HT-29 (cell line): Measurements from ENCODE around the gene TOX3. TPM values are rescaled to one million over a fixed set of nuclear protein-coding genes. Genes with fewer than 3 reads are reported as not detected.
A peak's percentile ranks its signal among the peaks of the same experiment; 100 is the strongest.

Source experiments
- DNase-seq: peaks from one replicate; pipeline ENCODE4 v3.0.0-alpha.2; 2015; ENCODE audit warnings: low spot score
- total RNA-seq: library from RNA; depleted of rRNA; stranded (reverse); fragments of >200 nt; shearing (Covaris generic); gene quantifications from 2 replicates; pipeline ENCODE4 v1.2.3, GENCODE V29; 2014

TOX3 gene
- total RNA-seq, 1 experiment from 2014 or later, result 7.1 TPM

DNA sequence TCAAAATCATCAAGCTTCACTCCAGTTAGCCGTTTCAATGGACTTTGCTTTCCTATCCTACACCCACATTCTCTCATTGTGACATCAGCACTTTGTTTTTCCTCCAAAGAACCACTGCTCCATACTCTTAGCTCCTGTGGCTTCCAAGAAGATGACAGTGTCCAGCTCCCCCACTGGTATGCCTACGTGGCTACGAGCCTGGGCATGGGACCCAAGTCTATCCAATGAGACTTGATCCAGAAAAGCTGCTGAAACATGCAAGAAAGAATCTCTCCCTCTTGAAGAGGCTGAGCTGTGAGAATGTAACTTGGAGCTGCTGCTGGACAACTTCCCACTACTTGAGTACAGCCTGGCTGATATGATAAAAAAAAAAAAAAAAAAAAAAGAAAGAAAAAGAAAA, 9.4 kb downstream of the TOX3 start:
- peak; percentile 63 for DNase-seq

DNA sequence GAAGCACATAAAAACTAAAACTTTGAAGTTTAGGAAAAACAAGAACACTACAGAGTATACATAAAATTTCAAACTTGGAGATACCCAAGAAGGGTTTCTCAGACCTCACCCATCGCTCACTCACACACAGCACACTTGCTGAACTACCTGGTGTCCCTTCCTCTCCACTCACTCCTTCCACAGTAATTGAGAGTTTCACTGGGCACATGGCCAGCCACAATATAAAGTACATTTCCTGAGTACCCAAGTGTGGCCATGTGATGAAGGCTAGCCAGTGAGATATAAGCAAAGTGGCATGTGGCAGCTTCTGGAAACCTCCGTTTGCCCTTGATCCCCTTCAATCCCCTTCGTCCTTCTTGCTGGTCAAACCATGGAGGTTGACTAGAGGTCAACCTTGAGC, 11.9 kb downstream of the TOX3 start:
- no peak for DNase-seq

DNA sequence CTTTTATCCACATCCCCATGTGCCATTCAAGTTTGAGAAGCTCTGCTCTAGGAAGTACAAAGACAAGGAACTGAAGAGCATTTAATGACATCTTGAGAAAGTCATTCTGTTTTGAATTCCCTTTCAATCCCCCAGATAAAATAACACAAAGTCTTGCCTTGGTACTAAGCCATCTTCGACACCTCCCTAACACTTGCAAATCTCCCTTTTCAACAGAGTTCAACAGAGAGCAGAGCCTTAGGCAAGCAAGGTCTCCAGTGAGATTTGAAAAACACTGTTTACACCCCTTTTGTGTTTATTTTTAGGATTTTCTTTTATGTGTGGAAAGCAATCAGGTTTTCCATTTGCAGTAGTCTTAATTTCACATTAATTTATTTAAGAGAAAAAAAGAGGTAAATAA, 13.6 kb downstream of the TOX3 start:
- DNase-seq, result no peak

DNA sequence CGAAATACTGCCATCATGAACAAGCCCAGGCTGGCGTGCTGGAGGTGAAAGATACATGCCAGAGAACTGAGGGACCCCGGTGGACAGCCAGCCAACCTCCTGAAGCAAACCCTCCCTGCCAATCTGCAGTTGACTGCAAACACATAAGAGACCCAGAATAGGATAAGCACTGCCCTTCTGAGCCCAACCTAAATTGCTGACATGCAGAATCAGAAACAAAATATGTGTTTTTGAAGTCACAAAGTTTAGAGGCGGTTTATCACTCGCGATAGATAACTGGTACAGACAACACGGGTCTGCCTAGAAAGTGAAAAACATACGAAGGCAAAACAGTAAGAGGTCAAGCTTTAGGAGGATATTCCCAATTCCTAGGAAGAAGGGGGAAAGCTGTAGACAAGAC, 14.6 kb downstream of the TOX3 start:
- DNase-seq, result no peak

DNA sequence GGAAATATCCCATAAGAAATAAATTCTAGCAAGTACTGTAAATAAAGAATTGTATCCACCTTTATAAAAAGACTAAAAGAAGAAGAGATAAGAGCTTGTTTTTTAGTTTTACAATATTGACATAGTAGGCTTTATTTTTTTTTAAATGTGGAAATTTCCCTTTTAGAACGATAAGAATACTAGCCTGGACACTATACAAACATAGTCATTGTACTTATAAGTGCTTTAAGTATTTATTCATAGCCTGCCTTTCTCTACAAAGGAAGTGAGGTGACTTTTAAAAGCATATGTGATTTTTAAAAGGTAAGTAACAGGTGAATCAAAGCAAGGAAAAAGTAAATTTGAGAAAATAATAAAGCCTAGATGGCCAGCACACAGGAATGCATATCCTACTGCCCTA, 17.7 kb downstream of the TOX3 start:
- no peak for DNase-seq

DNA sequence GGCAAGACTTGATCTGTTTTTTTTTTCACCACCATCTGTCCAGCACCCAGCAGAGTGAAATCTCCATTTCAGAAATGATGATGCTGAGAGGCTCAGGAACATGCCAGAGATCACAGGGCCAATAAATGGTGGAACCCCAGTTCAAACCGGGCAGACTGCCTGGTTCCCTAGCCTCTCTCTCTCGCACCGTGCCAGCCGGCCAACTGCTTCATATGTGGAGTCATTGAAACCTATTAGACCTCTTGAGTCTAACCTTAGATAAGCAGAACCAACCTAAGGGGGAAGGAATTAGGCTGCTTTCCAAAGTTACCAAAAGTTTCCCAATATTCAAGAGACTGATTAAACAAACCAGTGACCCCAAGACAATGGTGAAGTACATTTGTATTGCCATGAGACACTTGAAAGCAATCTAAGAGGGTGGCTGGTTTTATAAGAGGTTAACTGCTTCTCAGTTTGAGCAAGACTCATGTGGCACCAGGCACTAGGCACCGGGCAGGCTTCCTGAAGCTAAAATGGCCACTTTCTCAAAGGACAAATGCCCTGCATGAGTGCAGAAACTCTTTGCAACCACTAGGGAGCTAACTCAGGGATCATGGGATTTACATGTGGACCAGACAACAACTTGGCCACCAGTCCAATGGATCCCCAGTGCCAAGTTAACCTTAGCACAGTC, 18.4 kb downstream of the TOX3 start:
- no peak for DNase-seq

- DNase-seq, result no peak
These were observed 20.1 kb downstream of the TOX3 start for GRCh38 chr16:52526830-52527229.

GRCh38 chr16:52526116-52526828, 20.7 kb downstream of the TOX3 start:
- DNase-seq, result no peak

- DNase-seq, result no peak
These were observed 25.4 kb downstream of the TOX3 start for GRCh38 chr16:52521570-52521969.

- DNase-seq, result no peak
These were observed 28.1 kb downstream of the TOX3 start for GRCh38 chr16:52518884-52519283.

DNA sequence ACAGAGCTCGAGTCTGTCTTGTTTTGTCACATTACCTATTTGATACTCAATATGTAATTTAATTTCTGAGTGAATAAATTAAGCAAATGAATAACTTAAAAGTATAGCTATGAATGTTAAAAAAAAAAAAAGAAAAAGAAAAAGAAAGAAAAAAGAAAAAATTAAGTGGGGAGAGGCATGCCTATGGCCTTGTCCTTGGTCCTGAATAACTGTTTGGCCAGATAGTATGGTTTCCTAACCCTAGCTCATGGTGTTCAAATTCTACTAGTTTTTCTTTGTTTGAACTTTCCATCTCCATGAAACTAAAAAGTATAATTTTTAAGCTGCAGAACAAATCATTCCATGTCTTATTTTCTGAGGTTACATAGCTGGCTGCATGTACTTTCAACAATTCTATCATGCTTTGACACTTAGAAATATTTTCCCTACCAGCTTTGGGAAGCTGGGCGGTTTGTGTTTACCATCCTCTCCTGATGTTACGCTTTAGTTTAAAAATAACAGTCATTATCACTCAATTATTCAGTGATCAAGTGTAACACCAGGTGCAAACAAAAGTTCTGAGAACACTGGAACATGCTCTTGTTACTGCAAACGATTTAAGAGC, 31.8 kb downstream of the TOX3 start:
- no peak for DNase-seq

DNA sequence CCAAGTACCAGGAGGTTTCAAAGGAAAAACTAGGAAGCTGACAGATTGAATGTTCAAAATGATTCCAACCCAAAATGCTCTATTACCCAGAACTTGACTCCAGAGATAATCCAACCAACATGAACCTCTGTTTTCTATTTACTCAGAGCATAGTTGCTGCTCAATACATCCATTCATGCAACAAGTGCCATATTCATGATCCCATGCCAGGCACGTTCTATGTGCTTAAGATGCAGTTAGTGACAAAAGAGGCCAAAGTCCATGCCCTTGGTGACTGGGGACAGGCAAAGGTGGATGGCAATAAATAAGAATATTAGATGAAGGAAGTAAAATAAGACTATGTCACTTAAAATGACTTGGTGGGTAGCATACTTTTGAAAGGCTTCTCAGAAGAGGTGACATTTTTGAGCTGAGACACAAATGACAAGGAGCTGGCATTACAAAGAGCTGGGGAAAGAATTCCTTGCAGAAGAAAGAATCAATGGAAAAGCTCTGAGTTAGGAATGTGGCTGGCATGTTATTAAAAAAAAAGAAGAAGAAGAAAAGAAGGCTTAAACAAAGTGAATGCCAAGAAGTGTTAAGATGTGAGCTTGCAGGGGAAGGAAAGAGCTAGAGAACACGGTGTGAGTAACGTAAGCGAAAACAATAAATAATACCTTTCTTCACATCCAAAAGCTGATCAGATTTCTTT, 34.5 kb downstream of the TOX3 start:
- no peak for DNase-seq

DNA sequence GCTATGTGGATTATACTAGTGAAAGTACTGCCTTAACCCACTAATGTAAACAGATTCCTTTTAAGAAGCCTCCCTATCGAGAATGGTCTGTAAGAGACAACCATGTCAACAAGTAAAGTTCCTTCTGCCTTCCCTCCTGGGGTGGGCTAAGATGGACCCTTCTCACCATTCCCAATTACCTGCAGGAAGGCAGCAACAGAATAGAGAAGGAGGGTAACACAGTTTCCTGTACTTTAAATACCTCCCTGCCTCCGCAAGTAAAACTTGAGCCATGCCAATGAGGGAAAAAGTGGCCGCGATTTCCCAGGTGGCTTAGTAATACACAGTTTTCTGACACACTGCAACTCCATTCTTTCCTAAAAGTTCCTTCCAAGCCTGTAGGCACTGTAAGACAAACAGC, 45.2 kb downstream of the TOX3 start:
- no peak for DNase-seq

DNA sequence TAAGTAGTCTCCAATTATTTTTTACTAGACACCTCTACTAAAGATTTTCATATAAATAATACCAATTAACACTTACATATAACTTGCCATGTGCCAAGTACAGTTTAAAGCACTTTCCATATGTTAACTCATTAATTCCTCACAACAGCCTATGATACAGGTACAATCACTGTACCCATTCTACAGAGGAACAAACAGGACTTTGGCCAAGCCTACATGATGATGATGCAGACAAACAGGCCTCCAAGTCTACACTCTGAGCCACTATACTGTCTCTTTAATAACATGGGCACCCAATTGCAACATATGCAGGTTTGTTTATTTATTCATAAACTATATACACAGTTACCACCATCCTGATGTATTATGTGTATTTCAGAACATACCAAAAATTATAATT, 46.0 kb downstream of the TOX3 start:
- no peak for DNase-seq

GRCh38 chr16:52499060-52499440, 47.9 kb downstream of the TOX3 start:
- DNase-seq, result no peak

DNA sequence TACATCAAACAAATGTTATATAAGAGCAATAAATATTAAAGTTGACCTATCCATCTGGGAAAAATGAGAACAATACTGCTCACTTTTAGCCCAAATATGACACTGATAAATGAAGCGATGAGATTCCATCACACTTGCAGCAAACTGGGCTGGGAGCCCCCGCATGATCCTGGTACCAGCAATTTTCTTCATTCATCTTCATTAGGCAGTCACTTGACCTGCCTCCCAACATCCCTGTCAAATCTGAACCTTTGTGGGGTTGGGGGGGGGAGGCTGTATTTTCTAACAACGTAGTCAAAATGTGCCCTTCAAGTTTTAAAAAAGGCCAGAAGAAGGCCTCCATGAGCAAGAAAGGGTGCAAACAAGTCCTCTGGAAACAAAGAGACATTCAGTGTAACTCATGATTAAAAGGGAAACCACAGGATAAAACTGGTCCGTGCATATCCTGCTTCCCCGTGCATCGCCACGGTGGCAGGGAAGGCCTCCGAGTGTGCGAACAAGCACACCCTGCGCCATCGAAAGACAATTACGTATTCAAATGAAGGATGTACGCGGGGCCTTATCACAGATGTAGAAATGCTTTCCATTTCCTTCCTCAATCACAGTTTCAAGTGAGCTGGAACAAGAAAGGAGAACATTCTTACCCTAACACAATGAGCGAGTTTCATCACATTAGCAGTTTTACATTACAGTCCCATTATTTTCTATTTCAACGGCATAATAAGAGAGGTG, 48.4 kb downstream of the TOX3 start:
- DNase-seq, result no peak

- peak; percentile 83 for DNase-seq
These were observed 49.7 kb downstream of the TOX3 start for GRCh38 chr16:52497067-52497816.

- peak; percentile 75 for DNase-seq
These were observed 50.7 kb downstream of the TOX3 start for GRCh38 chr16:52496051-52496876.

GRCh38 chr16:52494621-52495020, 52.3 kb downstream of the TOX3 start:
- DNase-seq, result no peak

DNA sequence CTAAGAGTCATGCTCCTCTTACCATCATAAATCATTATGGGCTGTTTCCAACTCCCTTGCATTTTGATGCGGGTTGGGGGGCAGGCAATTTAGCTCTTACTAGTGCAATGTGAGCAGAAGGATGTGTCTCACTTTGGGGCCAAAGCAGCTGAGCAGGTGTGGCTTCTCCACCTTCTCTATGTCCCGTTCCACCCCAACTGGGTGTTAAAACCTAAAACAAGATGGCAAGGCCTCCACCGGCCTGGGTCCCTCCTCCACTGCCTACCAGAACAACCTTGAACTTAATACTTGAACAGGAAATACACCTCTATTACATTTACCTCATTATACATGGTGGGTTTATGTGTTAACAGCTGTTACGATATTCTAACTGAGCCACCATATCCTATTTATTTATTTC, 52.8 kb downstream of the TOX3 start:
- DNase-seq, result no peak
